Measurements from ENCODE around the gene PRTFDC1. TPM values are rescaled to one million over a fixed set of nuclear protein-coding genes. Genes with fewer than 3 reads are reported as not detected.

Gene PRTFDC1
- total and polyA plus RNA-seq, 2 donors (not counting 3 experiments of a cell fraction or from before 2014, with no cell fraction given) = 22.0 to 27.0 TPM

GRCh38 chr10:24959382-24959730, 7.0 kb upstream of the PRTFDC1 start:
- H2AFZ ChIP-seq (ENCODE audit: low read depth, low read length) = peak overlapping the region; percentile 82
- peaks cover 17% of the 10 kb centered on the region for H3K4me1 ChIP-seq (ENCODE audit: control insufficient read depth, extremely low read depth, insufficient read depth, low read length)
- ChIA-PET POLR2A (interaction anchor here (0.9 kb wide), 1 partner anchor 14 kb away, joined by 3 read pairs; no protein-coding TSS in a partner anchor), CTCF (interaction anchor here (0.6 to 1.5 kb wide), 4 partner anchors 12 to 316 kb away, joined by 3 to 5 read pairs (median 3); no protein-coding TSS in a partner anchor)
- H3K9ac ChIP-seq (replicated peaks; ENCODE audit: extremely low read depth, insufficient read depth, low read length) = no peak overlapping the region
- no peaks in the 10 kb centered on the region for H3K36me3 ChIP-seq (ENCODE audit: control insufficient read depth in 2 of 2, extremely low read depth in 1 of 2, insufficient read depth in 2 of 2, low read length in 2 of 2)
- no peaks in the 10 kb centered on the region for H3K9me1 ChIP-seq (replicated peaks; ENCODE audit: control insufficient read depth, extremely low read depth, insufficient read depth, low read length)
- dilution Hi-C loops (cut with MboI; ENCODE audit: extremely low pct_ligation_motif_present, low sequenced_read_pairs) (no loop called here), intact Hi-C loops (cut with micrococcal nuclease) (no loop called here)
- DNase-seq (ENCODE audit: low read depth, low spot score) = no peak
- TF ChIP-seq EZH2 (IDR thresholded peaks at IDR 0.05; ENCODE audit: borderline replicate concordance, low read depth, low read length, severe bottlenecking) (no peak), MAX (IDR thresholded peaks at IDR 0.05; ENCODE audit: insufficient read depth, insufficient read length) (no peak), POLR2AphosphoS5 (IDR thresholded peaks at IDR 0.05; ENCODE audit: insufficient read depth, low read depth, low read length) (no peak)
- no peak overlapping the region for H3K27ac ChIP-seq (ENCODE audit: insufficient read depth, low read depth, low read length)
- H3K4me2 ChIP-seq (ENCODE audit: insufficient read depth, low read length) = peak overlapping the region; percentile 54
- FAIRE-seq = no peak
- no TSS peak for BruUV-seq (replicated peaks)
- no peaks in the 10 kb centered on the region for H3K79me2 ChIP-seq (ENCODE audit: control insufficient read depth, insufficient read depth, low read length)
- no peaks in the 10 kb centered on the region for H4K20me1 ChIP-seq (replicated peaks; ENCODE audit: control insufficient read depth, extremely low read depth, insufficient read depth, low read length)
- H3K27me3 ChIP-seq (ENCODE audit: control insufficient read depth in 2 of 2, insufficient read depth in 2 of 2, low read length in 2 of 2) = no peaks in the 10 kb centered on the region
- no peak overlapping the region for H3K4me3 ChIP-seq (replicated peaks in 1 of 3; ENCODE audit: insufficient read depth in 1 of 3, low read depth in 1 of 3, low read length in 3 of 3)
- no peaks in the 10 kb centered on the region for H3K9me3 ChIP-seq (replicated peaks; ENCODE audit: control insufficient read depth, insufficient read depth, low read length)

GRCh38 chr10:24958721-24959381, 6.4 kb upstream of the PRTFDC1 start:
- no peaks in the 10 kb centered on the region for H3K9me1 ChIP-seq (replicated peaks; ENCODE audit: control insufficient read depth, extremely low read depth, insufficient read depth, low read length)

More at GRCh38 chr10:24958721-24959381, 6.4 kb upstream of the PRTFDC1 start:
- DNase-seq (ENCODE audit: low read depth, low spot score) (peak; percentile 76), FAIRE-seq (peak; percentile 67)
- no peaks in the 10 kb centered on the region for H4K20me1 ChIP-seq (replicated peaks; ENCODE audit: control insufficient read depth, extremely low read depth, insufficient read depth, low read length)
- no peaks in the 10 kb centered on the region for H3K9me3 ChIP-seq (replicated peaks; ENCODE audit: control insufficient read depth, insufficient read depth, low read length)
- peak overlapping the region; percentile 68 for H3K27ac ChIP-seq (ENCODE audit: insufficient read depth, low read depth, low read length)
- peaks cover 17% of the 10 kb centered on the region for H3K4me1 ChIP-seq (ENCODE audit: control insufficient read depth, extremely low read depth, insufficient read depth, low read length)
- no peaks in the 10 kb centered on the region for H3K36me3 ChIP-seq (ENCODE audit: control insufficient read depth in 2 of 2, extremely low read depth in 1 of 2, insufficient read depth in 2 of 2, low read length in 2 of 2)
- no peaks in the 10 kb centered on the region for H3K27me3 ChIP-seq (ENCODE audit: control insufficient read depth in 2 of 2, insufficient read depth in 2 of 2, low read length in 2 of 2)
- POLR2A ChIA-PET = interaction anchor here (0.9 kb wide), 1 partner anchor 13 kb away, joined by 3 read pairs; no protein-coding TSS in a partner anchor
- H2AFZ ChIP-seq (ENCODE audit: low read depth, low read length) = peak overlapping the region; percentile 82
- CTCF ChIA-PET = interaction anchor here (0.6 to 1.5 kb wide), 6 partner anchors 11 to 344 kb away, joined by 3 to 7 read pairs (median 3); no protein-coding TSS in a partner anchor
- H3K9ac ChIP-seq (replicated peaks; ENCODE audit: extremely low read depth, insufficient read depth, low read length) = peak overlapping the region; percentile 28
- H3K4me2 ChIP-seq (ENCODE audit: insufficient read depth, low read length) = peak overlapping the region; percentile 54
- BruUV-seq (replicated peaks) = no TSS peak
- TF ChIP-seq GATA2 (IDR thresholded peaks at IDR 0.05; ENCODE audit: insufficient read depth, insufficient read length, low read depth, low read length) (peak; percentile 51), FOS (IDR thresholded peaks at IDR 0.05; ENCODE audit: borderline replicate concordance, insufficient read depth, low read length) (no peak), EZH2 (IDR thresholded peaks at IDR 0.05; ENCODE audit: borderline replicate concordance, low read depth, low read length, severe bottlenecking) (no peak), POLR2A (IDR thresholded peaks at IDR 0.05; ENCODE audit: low read depth, low read length) (no peak), JUN (IDR thresholded peaks at IDR 0.05; ENCODE audit: borderline replicate concordance, insufficient read depth, insufficient read length, low read depth) (no peak), MAX (IDR thresholded peaks at IDR 0.05; ENCODE audit: insufficient read depth, insufficient read length) (no peak), CTCF (IDR thresholded peaks at IDR 0.05; ENCODE audit: extremely low read depth in 1 of 2, insufficient read depth in 1 of 2, low read depth in 1 of 2, low read length in 2 of 2) (no peak)
- H3K4me3 ChIP-seq (replicated peaks in 1 of 3; ENCODE audit: insufficient read depth in 1 of 3, low read depth in 1 of 3, low read length in 3 of 3) = no peak overlapping the region
- no peaks in the 10 kb centered on the region for H3K79me2 ChIP-seq (ENCODE audit: control insufficient read depth, insufficient read depth, low read length)
- intact Hi-C loops (cut with micrococcal nuclease) = loop anchor here (1.0 kb wide), 1 partner anchor 122 kb away; no protein-coding TSS in a partner anchor
- dilution Hi-C loops (cut with MboI; ENCODE audit: extremely low pct_ligation_motif_present, low sequenced_read_pairs) = no loop called here

Measured in endothelial cell of umbilical vein (primary cell).